ENCODE results near the gene PGAM2.
"Not testable (repeated sequence)": the region's sequence is repeated elsewhere in the genome, so short reads cannot be mapped to it uniquely, and the experiment has no call there.

GRCh38 chr7:44033971-44034844 lies 31.2 kb downstream of the PGAM2 start:
- not testable (repeated sequence) for TF ChIP-seq EZH2 (IDR thresholded peaks at IDR 0.05; ENCODE audit: insufficient read depth, poor library complexity, severe bottlenecking); EZH2phosphoT487 (IDR thresholded peaks at IDR 0.05; ENCODE audit: insufficient read depth, low read depth)
